ENCODE results near the gene SENP5. TPM values are rescaled to one million over a fixed set of nuclear protein-coding genes. Genes with fewer than 3 reads are reported as not detected.

The SENP5 gene
- total and polyA plus RNA-seq, 2 experiments from 2014 or later: 8.1 to 30.5 TPM

DNA sequence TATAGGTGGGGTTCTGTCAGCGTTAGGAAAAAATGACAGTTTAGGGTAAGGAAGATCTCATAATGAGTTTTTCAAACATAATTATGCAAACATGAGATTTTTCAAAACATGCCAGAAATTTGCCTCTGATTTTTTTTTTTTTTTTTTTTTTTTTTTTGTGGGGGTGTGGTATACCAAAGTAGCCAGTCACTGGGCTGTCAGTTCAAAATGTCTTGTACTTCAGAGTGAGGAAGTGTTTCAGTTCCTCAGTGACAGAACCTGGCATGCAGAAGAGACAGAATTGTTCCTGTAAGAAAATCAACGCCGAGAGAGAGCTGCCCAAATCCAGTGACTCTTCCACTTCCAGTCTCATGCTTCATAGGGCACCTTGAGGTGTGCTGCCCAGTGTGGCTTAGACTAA, 64.9 kb downstream of the SENP5 start:
- H3K27me3 ChIP-seq: no peaks in the 10 kb centered on the region
- no peaks in the 10 kb centered on the region for H3K9me3 ChIP-seq (ENCODE audit: low read depth)
- no peaks in the 10 kb centered on the region for H3K4me1 ChIP-seq (ENCODE audit: low read depth)
- H3K4me3 ChIP-seq: no peak overlapping the region
- H3K36me3 ChIP-seq: peaks cover 56% of the 10 kb centered on the region
- H3K27ac ChIP-seq: no peak overlapping the region
- DNase-seq (ENCODE audit: low read depth in 1 of 2, low spot score in 1 of 2): no peak
- TF ChIP-seq, protein P1, sequence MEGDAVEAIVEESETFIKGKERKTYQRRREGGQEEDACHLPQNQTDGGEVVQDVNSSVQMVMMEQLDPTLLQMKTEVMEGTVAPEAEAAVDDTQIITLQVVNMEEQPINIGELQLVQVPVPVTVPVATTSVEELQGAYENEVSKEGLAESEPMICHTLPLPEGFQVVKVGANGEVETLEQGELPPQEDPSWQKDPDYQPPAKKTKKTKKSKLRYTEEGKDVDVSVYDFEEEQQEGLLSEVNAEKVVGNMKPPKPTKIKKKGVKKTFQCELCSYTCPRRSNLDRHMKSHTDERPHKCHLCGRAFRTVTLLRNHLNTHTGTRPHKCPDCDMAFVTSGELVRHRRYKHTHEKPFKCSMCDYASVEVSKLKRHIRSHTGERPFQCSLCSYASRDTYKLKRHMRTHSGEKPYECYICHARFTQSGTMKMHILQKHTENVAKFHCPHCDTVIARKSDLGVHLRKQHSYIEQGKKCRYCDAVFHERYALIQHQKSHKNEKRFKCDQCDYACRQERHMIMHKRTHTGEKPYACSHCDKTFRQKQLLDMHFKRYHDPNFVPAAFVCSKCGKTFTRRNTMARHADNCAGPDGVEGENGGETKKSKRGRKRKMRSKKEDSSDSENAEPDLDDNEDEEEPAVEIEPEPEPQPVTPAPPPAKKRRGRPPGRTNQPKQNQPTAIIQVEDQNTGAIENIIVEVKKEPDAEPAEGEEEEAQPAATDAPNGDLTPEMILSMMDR (IDR thresholded peaks at IDR 0.05; ENCODE audit: low read depth, low read length): no peak

DNA sequence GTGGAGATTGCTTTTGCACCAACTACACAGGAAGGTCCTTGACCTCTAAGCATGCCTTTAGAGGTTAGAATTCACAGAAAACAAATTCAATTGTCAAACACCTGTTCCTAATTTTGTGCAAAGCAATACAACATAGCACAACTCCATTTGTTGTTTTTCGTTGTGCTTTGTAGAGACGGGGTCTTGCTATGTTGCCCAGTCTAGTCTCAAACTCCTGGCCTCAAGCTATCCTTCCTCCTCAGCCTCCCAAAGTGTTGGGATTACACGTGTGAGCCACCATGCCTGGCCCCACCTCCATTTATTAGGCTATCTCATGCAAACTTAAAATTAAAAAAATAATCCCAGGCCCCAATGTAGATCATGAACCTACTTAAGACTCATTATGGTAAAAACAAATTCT, 68.6 kb downstream of the SENP5 start:
- Histone ChIP-seq H3K4me3 (no peak overlapping the region), H3K27ac (no peak overlapping the region), H3K27me3 (no peaks in the 10 kb centered on the region), H3K9me3 (ENCODE audit: low read depth) (no peaks in the 10 kb centered on the region), H3K36me3 (peaks cover 52% of the 10 kb centered on the region), H3K4me1 (ENCODE audit: low read depth) (peaks cover 7% of the 10 kb centered on the region)
- TF ChIP-seq, protein P1 (IDR thresholded peaks at IDR 0.05; ENCODE audit: low read depth, low read length): no peak
- no peak for DNase-seq (ENCODE audit: low read depth in 1 of 2, low spot score in 1 of 2)

DNA sequence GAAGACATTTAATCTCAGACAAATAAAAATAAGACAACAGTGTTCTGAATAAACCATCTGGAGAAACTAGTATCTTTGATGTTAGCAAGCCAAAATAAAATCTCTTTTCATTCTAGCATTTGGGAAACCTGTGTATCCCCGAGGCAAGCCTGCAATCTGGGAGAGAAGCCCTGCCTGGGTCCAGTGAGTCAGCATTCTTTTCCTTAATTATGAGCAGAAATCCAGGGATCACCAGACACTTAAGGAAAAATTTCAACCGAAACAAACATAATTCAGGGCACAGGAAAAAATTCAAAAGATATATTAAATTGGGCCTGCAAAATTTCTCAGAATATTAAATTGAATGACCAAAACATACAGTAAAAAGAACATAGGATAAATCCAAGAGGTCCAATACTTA, 70.4 kb downstream of the SENP5 start:
- Histone ChIP-seq H3K4me1 (ENCODE audit: low read depth) (peaks cover 7% of the 10 kb centered on the region), H3K36me3 (peaks cover 40% of the 10 kb centered on the region)

DNA sequence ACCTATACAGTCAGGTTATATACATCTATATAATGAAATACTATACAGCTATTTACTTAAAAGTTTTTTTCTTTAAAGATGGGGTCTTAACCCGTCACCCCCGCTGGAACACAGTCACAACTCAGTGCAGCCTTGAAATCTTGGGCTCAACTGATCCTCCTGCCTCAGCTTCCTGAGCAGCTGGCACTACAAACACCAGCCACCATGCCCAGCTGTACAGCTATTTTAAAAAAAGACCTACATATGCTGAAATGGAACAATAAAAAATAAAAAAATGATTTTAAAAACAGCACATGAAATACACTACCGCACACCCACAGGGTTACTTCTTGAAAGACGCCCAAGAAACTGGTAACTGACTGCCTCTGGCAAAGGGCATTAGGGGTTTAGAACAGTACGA, 70.9 kb downstream of the SENP5 start:
- no peaks in the 10 kb centered on the region for H3K27me3 ChIP-seq
- no peak for DNase-seq (ENCODE audit: low read depth in 1 of 2, low spot score in 1 of 2)
- H3K4me1 ChIP-seq (ENCODE audit: low read depth): peaks cover 10% of the 10 kb centered on the region
- H3K4me3 ChIP-seq: no peak overlapping the region
- H3K27ac ChIP-seq: no peak overlapping the region
- TF ChIP-seq, protein P1 (IDR thresholded peaks at IDR 0.05; ENCODE audit: low read depth, low read length): no peak
- peaks cover 36% of the 10 kb centered on the region for H3K36me3 ChIP-seq
- H3K9me3 ChIP-seq (ENCODE audit: low read depth): no peaks in the 10 kb centered on the region

More for the DNA sequence above, 70.4 kb downstream of the SENP5 start:
- TF ChIP-seq, protein P1 (IDR thresholded peaks at IDR 0.05; ENCODE audit: low read depth, low read length): no peak
- H3K27me3 ChIP-seq: no peaks in the 10 kb centered on the region
- H3K4me3 ChIP-seq: no peak overlapping the region
- no peaks in the 10 kb centered on the region for H3K9me3 ChIP-seq (ENCODE audit: low read depth)
- no peak for DNase-seq (ENCODE audit: low read depth in 1 of 2, low spot score in 1 of 2)
- H3K27ac ChIP-seq: no peak overlapping the region

DNA sequence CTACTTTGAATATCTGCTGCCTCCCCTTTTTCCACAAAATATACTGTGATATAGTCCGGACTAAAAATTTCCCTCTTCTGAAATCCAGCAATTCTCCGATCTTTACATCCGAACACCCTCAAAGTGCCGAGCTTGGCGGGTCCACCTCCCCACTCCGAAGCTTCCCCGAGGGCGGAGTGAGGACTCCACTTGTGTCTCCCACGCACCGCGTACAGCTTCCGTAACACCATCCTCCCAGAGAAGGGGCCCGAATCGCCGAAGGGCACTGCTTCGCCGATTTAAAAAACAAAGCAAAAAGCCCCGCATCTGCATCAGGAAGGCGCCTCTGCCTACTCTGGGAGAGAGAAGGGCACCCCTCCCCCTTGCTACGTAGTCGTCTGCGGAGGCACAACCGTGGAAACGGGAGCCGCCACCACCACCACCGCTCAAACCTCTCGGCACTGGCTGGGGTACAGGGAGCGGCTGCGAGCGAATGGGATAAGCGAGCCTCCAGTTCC, 74.1 kb downstream of the SENP5 start:
- H3K27ac ChIP-seq: peak overlapping the region; percentile 93
- TF ChIP-seq, protein P1 (IDR thresholded peaks at IDR 0.05; ENCODE audit: low read depth, low read length): no peak
- peak overlapping the region; percentile 99 for H3K4me3 ChIP-seq
- H3K9me3 ChIP-seq (ENCODE audit: low read depth): no peaks in the 10 kb centered on the region
- H3K4me1 ChIP-seq (ENCODE audit: low read depth): peaks cover 14% of the 10 kb centered on the region
- peaks cover 18% of the 10 kb centered on the region for H3K36me3 ChIP-seq
- DNase-seq (ENCODE audit: low read depth in 1 of 2, low spot score in 1 of 2): peak; percentile 69 to 78
- no peaks in the 10 kb centered on the region for H3K27me3 ChIP-seq
